ENCODE data around the gene LRIG3. TPM values are rescaled to one million over a fixed set of nuclear protein-coding genes. Genes with fewer than 3 reads are reported as not detected.

LRIG3 gene
- total RNA-seq, 1 donor = 85.0 TPM

DNA sequence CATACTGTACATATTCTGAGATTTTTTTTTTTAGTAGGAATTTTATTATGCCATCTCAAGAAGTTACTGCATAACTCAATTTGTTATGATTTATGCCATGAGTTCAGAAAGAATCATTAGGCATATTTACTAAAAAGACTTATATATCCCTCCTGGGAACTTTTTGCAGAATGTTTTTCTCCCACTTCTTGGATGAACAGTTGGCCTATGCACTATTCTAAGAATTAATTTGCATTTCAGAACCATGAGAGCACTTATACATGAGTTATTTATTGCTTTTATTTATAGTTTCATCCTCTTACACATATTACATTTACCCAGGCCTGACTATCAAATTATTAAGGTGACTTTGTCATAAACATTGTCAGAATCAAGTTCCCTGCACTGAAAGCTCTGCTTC lies 6.3 kb upstream of the LRIG3 start:
- no peaks in the 10 kb centered on the region for H3K36me3 ChIP-seq (ENCODE audit: insufficient read depth, low read length)
- no peak overlapping the region for H3K4me3 ChIP-seq (ENCODE audit: insufficient read depth, low read length)
- peaks cover 9% of the 10 kb centered on the region for H3K4me1 ChIP-seq (ENCODE audit: insufficient read depth, low read length)
- no peak overlapping the region for H3K27ac ChIP-seq (ENCODE audit: low read depth, low read length)
- no peak overlapping the region for H3K4me2 ChIP-seq (ENCODE audit: insufficient read depth, low read length)
- no peaks in the 10 kb centered on the region for H3K79me2 ChIP-seq (ENCODE audit: insufficient read depth, low read length)
- no peaks in the 10 kb centered on the region for H3K27me3 ChIP-seq (ENCODE audit: insufficient read depth, low read length)
- TF ChIP-seq, protein P1, sequence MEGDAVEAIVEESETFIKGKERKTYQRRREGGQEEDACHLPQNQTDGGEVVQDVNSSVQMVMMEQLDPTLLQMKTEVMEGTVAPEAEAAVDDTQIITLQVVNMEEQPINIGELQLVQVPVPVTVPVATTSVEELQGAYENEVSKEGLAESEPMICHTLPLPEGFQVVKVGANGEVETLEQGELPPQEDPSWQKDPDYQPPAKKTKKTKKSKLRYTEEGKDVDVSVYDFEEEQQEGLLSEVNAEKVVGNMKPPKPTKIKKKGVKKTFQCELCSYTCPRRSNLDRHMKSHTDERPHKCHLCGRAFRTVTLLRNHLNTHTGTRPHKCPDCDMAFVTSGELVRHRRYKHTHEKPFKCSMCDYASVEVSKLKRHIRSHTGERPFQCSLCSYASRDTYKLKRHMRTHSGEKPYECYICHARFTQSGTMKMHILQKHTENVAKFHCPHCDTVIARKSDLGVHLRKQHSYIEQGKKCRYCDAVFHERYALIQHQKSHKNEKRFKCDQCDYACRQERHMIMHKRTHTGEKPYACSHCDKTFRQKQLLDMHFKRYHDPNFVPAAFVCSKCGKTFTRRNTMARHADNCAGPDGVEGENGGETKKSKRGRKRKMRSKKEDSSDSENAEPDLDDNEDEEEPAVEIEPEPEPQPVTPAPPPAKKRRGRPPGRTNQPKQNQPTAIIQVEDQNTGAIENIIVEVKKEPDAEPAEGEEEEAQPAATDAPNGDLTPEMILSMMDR (IDR thresholded peaks at IDR 0.05; ENCODE audit: extremely low read depth, low read depth, low read length) = no peak
- no peaks in the 10 kb centered on the region for H3K9me3 ChIP-seq (ENCODE audit: low read depth, low read length)
- no peak for DNase-seq (ENCODE audit: insufficient read length, low spot score, missing footprints)
- H4K20me1 ChIP-seq (ENCODE audit: insufficient read depth, low read length) = no peaks in the 10 kb centered on the region
- no peak overlapping the region for H2AFZ ChIP-seq (ENCODE audit: low read length)

DNA sequence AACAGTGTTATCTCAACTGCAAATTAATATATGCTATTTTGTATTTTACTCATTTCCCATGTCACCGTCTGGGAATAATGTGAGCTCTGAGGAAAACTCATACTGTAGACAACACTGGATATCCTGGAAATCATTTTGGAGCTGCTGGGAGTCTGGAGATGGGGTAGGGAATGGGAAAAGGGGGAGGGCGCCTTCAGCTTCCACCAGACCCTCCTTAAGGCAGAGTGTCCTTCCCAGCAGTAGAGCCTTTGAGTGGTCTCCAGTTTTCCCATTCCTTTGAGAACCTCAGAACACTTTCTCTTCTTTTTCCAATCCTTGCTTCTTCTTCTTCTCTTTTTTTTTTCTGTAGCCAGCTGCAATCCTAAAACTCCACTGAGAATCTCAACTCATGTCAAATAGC lies 5.4 kb upstream of the LRIG3 start:
- Histone ChIP-seq H3K79me2 (ENCODE audit: insufficient read depth, low read length) (no peaks in the 10 kb centered on the region), H4K20me1 (ENCODE audit: insufficient read depth, low read length) (no peaks in the 10 kb centered on the region), H3K36me3 (ENCODE audit: insufficient read depth, low read length) (no peaks in the 10 kb centered on the region), H3K27ac (ENCODE audit: low read depth, low read length) (no peak overlapping the region), H3K27me3 (ENCODE audit: insufficient read depth, low read length) (no peaks in the 10 kb centered on the region), H3K4me2 (ENCODE audit: insufficient read depth, low read length) (no peak overlapping the region), H3K4me3 (ENCODE audit: insufficient read depth, low read length) (no peak overlapping the region), H3K4me1 (ENCODE audit: insufficient read depth, low read length) (peaks cover 15% of the 10 kb centered on the region), H3K9me3 (ENCODE audit: low read depth, low read length) (no peaks in the 10 kb centered on the region), H2AFZ (ENCODE audit: low read length) (no peak overlapping the region)
- no peak for DNase-seq (ENCODE audit: insufficient read length, low spot score, missing footprints)
- TF ChIP-seq, protein P1 (IDR thresholded peaks at IDR 0.05; ENCODE audit: extremely low read depth, low read depth, low read length) = no peak

DNA sequence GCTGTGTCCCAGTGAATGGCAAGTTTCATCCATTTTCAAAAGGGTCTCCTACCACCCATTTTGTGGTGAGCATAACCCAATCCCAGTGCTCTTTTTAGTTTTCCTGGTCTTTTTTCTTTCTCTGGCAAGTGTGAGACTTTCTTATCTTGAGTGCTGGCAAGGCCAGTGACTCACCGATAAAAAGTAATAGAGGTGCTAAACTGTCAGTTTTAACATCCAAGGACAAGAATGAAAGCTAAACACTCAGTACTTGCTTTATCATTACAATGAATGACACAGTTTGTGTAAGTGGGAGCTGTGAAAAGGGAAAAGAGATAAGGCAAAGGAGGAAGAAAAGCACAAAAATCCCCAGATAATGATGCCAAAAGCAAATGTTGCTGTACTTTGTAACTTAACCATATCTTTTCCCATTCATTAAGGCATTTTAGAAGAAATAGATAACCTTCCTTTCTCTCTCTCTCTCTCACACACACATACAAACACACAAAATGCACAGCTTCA lies 4.9 kb upstream of the LRIG3 start:
- no peaks in the 10 kb centered on the region for H4K20me1 ChIP-seq (ENCODE audit: insufficient read depth, low read length)
- H3K27me3 ChIP-seq (ENCODE audit: insufficient read depth, low read length) = no peaks in the 10 kb centered on the region
- DNase-seq (ENCODE audit: insufficient read length, low spot score, missing footprints) = no peak
- H2AFZ ChIP-seq (ENCODE audit: low read length) = no peak overlapping the region
- H3K36me3 ChIP-seq (ENCODE audit: insufficient read depth, low read length) = no peaks in the 10 kb centered on the region
- H3K4me1 ChIP-seq (ENCODE audit: insufficient read depth, low read length) = peaks cover 15% of the 10 kb centered on the region
- no peak overlapping the region for H3K4me2 ChIP-seq (ENCODE audit: insufficient read depth, low read length)
- no peaks in the 10 kb centered on the region for H3K79me2 ChIP-seq (ENCODE audit: insufficient read depth, low read length)
- no peak overlapping the region for H3K27ac ChIP-seq (ENCODE audit: low read depth, low read length)
- H3K4me3 ChIP-seq (ENCODE audit: insufficient read depth, low read length) = no peak overlapping the region
- TF ChIP-seq, protein P1 (IDR thresholded peaks at IDR 0.05; ENCODE audit: extremely low read depth, low read depth, low read length) = no peak
- H3K9me3 ChIP-seq (ENCODE audit: low read depth, low read length) = no peaks in the 10 kb centered on the region

DNA sequence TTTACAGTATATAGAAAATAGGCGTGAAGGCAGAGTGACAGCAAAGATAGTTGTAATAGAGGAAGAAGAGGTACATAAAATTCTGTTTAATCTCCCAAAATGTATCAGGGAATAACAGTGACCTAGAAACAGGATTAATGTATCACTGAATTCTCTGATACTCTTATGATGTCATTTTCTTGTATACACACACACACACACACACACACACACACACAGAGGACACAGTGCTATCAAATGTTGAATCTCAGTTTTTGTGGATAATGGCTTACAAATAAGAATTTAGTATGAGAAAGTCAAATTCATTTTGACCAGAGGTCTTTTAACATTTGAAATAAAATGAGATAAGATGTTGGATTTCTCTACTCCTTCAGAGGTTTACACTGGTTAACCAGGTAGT lies 4.3 kb upstream of the LRIG3 start:
- Histone ChIP-seq H2AFZ (ENCODE audit: low read length) (no peak overlapping the region), H3K9me3 (ENCODE audit: low read depth, low read length) (no peaks in the 10 kb centered on the region), H4K20me1 (ENCODE audit: insufficient read depth, low read length) (no peaks in the 10 kb centered on the region), H3K79me2 (ENCODE audit: insufficient read depth, low read length) (peaks cover 3% of the 10 kb centered on the region), H3K4me2 (ENCODE audit: insufficient read depth, low read length) (no peak overlapping the region), H3K36me3 (ENCODE audit: insufficient read depth, low read length) (no peaks in the 10 kb centered on the region), H3K4me1 (ENCODE audit: insufficient read depth, low read length) (peaks cover 15% of the 10 kb centered on the region), H3K27ac (ENCODE audit: low read depth, low read length) (no peak overlapping the region), H3K27me3 (ENCODE audit: insufficient read depth, low read length) (no peaks in the 10 kb centered on the region), H3K4me3 (ENCODE audit: insufficient read depth, low read length) (no peak overlapping the region)
- TF ChIP-seq, protein P1 (IDR thresholded peaks at IDR 0.05; ENCODE audit: extremely low read depth, low read depth, low read length) = no peak
- no peak for DNase-seq (ENCODE audit: insufficient read length, low spot score, missing footprints)
